ENCODE measurements around the gene C6orf52. TPM values are rescaled to one million over a fixed set of nuclear protein-coding genes. Genes with fewer than 3 reads are reported as not detected.

The C6orf52 gene
- total RNA-seq, 6 donors from 2014 or later = 1.6 to 3.2 TPM; not detected in 4

- no peaks in the 10 kb centered on the region for H3K36me3 ChIP-seq
- no peak for TF ChIP-seq POLR2A (IDR thresholded peaks at IDR 0.05)
- TF ChIP-seq EP300 (IDR thresholded peaks at IDR 0.05) = no peak
- TF ChIP-seq, protein P1, sequence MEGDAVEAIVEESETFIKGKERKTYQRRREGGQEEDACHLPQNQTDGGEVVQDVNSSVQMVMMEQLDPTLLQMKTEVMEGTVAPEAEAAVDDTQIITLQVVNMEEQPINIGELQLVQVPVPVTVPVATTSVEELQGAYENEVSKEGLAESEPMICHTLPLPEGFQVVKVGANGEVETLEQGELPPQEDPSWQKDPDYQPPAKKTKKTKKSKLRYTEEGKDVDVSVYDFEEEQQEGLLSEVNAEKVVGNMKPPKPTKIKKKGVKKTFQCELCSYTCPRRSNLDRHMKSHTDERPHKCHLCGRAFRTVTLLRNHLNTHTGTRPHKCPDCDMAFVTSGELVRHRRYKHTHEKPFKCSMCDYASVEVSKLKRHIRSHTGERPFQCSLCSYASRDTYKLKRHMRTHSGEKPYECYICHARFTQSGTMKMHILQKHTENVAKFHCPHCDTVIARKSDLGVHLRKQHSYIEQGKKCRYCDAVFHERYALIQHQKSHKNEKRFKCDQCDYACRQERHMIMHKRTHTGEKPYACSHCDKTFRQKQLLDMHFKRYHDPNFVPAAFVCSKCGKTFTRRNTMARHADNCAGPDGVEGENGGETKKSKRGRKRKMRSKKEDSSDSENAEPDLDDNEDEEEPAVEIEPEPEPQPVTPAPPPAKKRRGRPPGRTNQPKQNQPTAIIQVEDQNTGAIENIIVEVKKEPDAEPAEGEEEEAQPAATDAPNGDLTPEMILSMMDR (IDR thresholded peaks at IDR 0.05) = no peak
- TF ChIP-seq POLR2AphosphoS5 (IDR thresholded peaks at IDR 0.05) = no peak
- H3K4me3 ChIP-seq = no peak overlapping the region
- 56 to 65% methylated on average over 3 of the region's 3 CpGs for WGBS, 2 donors
- H3K9me3 ChIP-seq = no peaks in the 10 kb centered on the region
- H3K27ac ChIP-seq = no peak overlapping the region
- peaks cover 0 to 3% (median 0%) of the 10 kb centered on the region in 4 donors for H3K4me1 ChIP-seq
- H3K27me3 ChIP-seq = no peaks in the 10 kb centered on the region
- ATAC-seq (ENCODE audit: low FRiP score in 2 of 2) = no peak
- DNase-seq = no peak
These were observed 9.1 kb downstream of the C6orf52 start for GRCh38 chr6:10685092-10685915.

DNA sequence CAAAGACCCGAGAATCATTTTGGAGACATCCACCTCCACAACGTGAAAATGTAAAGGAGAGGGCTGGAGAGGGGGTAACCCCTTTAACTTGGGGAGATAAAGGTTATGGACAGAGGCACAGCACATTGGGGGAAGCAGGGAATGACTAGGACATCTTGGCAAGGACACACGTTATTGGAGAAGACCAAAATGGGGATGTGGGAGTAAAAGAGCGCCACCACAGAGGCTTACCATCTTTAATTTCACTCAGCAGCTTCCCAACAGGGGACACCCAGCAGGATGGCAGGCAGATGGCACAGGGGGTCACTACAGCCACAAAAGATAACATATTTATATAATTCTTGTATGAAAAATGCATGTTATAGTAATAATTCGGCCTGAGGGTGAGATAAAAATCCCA lies 9.8 kb downstream of the C6orf52 start:
- TF ChIP-seq POLR2AphosphoS5 (IDR thresholded peaks at IDR 0.05) (no peak), POLR2A (IDR thresholded peaks at IDR 0.05) (no peak), EP300 (IDR thresholded peaks at IDR 0.05) (no peak)
- TF ChIP-seq, protein P1 (IDR thresholded peaks at IDR 0.05) = no peak
- Histone ChIP-seq H3K36me3 (no peaks in the 10 kb centered on the region), H3K9me3 (no peaks in the 10 kb centered on the region), H3K27ac (no peak overlapping the region), H3K4me3 (no peak overlapping the region), H3K27me3 (no peaks in the 10 kb centered on the region), H3K4me1 (no peaks in the 10 kb centered on the region)
- ATAC-seq (ENCODE audit: low FRiP score in 2 of 2) = no peak
- 70 to 84% methylated on average over 5 of the region's 5 CpGs for whole genome bisulfite sequencing, 2 donors
- DNase-seq = no peak

GRCh38 chr6:10682355-10682988 lies 11.9 kb downstream of the C6orf52 start:
- no peak overlapping the region for H3K27ac ChIP-seq
- no peaks in the 10 kb centered on the region for H3K27me3 ChIP-seq
- H3K4me3 ChIP-seq = no peak overlapping the region
- H3K36me3 ChIP-seq = no peaks in the 10 kb centered on the region
- ATAC-seq (ENCODE audit: low FRiP score in 2 of 2) (no peak), DNase-seq (no peak)
- H3K9me3 ChIP-seq = no peaks in the 10 kb centered on the region
- TF ChIP-seq POLR2A (IDR thresholded peaks at IDR 0.05) = no peak
- TF ChIP-seq, protein P1 (IDR thresholded peaks at IDR 0.05) = no peak
- no peaks in the 10 kb centered on the region for H3K4me1 ChIP-seq

- Histone ChIP-seq H3K4me1 (no peaks in the 10 kb centered on the region), H3K36me3 (no peaks in the 10 kb centered on the region), H3K9me3 (no peaks in the 10 kb centered on the region), H3K27me3 (no peaks in the 10 kb centered on the region), H3K4me3 (no peak overlapping the region), H3K27ac (no peak overlapping the region)
- DNase-seq (no peak), ATAC-seq (ENCODE audit: low FRiP score in 2 of 2) (no peak)
- 54 to 66% methylated on average over 3 of the region's 3 CpGs for WGBS, 2 donors
- no peak for TF ChIP-seq EP300 (IDR thresholded peaks at IDR 0.05)
- TF ChIP-seq, protein P1 (IDR thresholded peaks at IDR 0.05) = no peak
- no peak for TF ChIP-seq POLR2AphosphoS5 (IDR thresholded peaks at IDR 0.05)
- TF ChIP-seq POLR2A (IDR thresholded peaks at IDR 0.05) = no peak
These were observed 12.6 kb downstream of the C6orf52 start for GRCh38 chr6:10681795-10682194.

All from upper lobe of left lung (tissue), 6 donors.